NCI-H187 treated with DMSO at 0.1 percent for 48 hours (cell line): ENCODE measurements around the gene CTDSPL.

ENCODE experiments used
- DNase-seq: peaks from one replicate; lab custom pipeline; 2025; lab: John Stamatoyannopoulos, UW

CTDSPL gene

GRCh38 chr3:37853691-37854413 lies 7.8 kb upstream of the CTDSPL start:
- DNase-seq: no peak

GRCh38 chr3:37855363-37855970 lies 6.2 kb upstream of the CTDSPL start:
- DNase-seq: no peak

GRCh38 chr3:37856381-37856780 lies 5.3 kb upstream of the CTDSPL start:
- DNase-seq: no peak

- DNase-seq: no peak
Measured at GRCh38 chr3:37858742-37859141, 2.9 kb upstream of the CTDSPL start.

GRCh38 chr3:37859354-37859753 lies 2.3 kb upstream of the CTDSPL start:
- no peak for DNase-seq

- DNase-seq: no peak
Measured at GRCh38 chr3:37859908-37860199, 1.8 kb upstream of the CTDSPL start.

- DNase-seq: no peak
Measured at GRCh38 chr3:37862219-37862902, 681 bp downstream of the CTDSPL start.

- no peak for DNase-seq
Measured at GRCh38 chr3:37862903-37863815, 1.5 kb downstream of the CTDSPL start.

- DNase-seq: no peak
Measured at GRCh38 chr3:37863949-37864822, 2.5 kb downstream of the CTDSPL start.

- DNase-seq: no peak
Measured at GRCh38 chr3:37864904-37865303, 3.2 kb downstream of the CTDSPL start.

- no peak for DNase-seq
Measured at GRCh38 chr3:37867144-37867543, 5.5 kb downstream of the CTDSPL start.

- no peak for DNase-seq
Measured at GRCh38 chr3:37871858-37872257, 10.2 kb downstream of the CTDSPL start.

- no peak for DNase-seq
Measured at GRCh38 chr3:37872413-37873160, 10.9 kb downstream of the CTDSPL start.

- DNase-seq: no peak
Measured at GRCh38 chr3:37876279-37876678, 14.6 kb downstream of the CTDSPL start.

- DNase-seq: no peak
Measured at GRCh38 chr3:37882711-37883110, 21.0 kb downstream of the CTDSPL start.

GRCh38 chr3:37885814-37886213 lies 24.1 kb downstream of the CTDSPL start:
- DNase-seq: no peak

GRCh38 chr3:37886395-37886794 lies 24.7 kb downstream of the CTDSPL start:
- no peak for DNase-seq

GRCh38 chr3:37887062-37887461 lies 25.4 kb downstream of the CTDSPL start:
- DNase-seq: no peak

- no peak for DNase-seq
Measured at GRCh38 chr3:37887824-37888223, 26.1 kb downstream of the CTDSPL start.

- no peak for DNase-seq
Measured at GRCh38 chr3:37888421-37888820, 26.7 kb downstream of the CTDSPL start.

- DNase-seq: no peak
Measured at GRCh38 chr3:37890522-37890921, 28.8 kb downstream of the CTDSPL start.
